ENCODE results near the gene AFG3L2. TPM values are rescaled to one million over a fixed set of nuclear protein-coding genes. Genes with fewer than 3 reads are reported as not detected.
A peak's percentile ranks its signal among the peaks of the same experiment; 100 is the strongest.

AFG3L2 gene
- total and polyA plus RNA-seq, 10 of the 15 experiments (the other 5 are each of a cell fraction or from before 2014, with no cell fraction given), result 21.0 to 72.7 (median 57.7) TPM

- Histone ChIP-seq H3K4me1 (ENCODE audit: control insufficient read depth, insufficient read depth, low read length) (peaks cover 5% of the 10 kb centered on the region), H3K36me3 (ENCODE audit: control insufficient read depth in 2 of 2, insufficient read depth in 2 of 2, low read length in 1 of 2) (peaks cover 25 to 28% of the 10 kb centered on the region in 2 experiments), H3K4me2 (ENCODE audit: control insufficient read depth, insufficient read depth) (no peak overlapping the region), H3K79me2 (ENCODE audit: control insufficient read depth, insufficient read depth, low read length) (no peaks in the 10 kb centered on the region; the same call in 1 of the 2 replicates), H3K27me3 (replicated peaks in 1 of 2; ENCODE audit: control insufficient read depth in 2 of 2, insufficient read depth in 2 of 2, low read length in 1 of 2) (no peaks in the 10 kb centered on the region), H3K27ac (ENCODE audit: control insufficient read depth, insufficient read depth) (no peak overlapping the region), H2AFZ (ENCODE audit: control insufficient read depth, low read depth, low read length) (no peak overlapping the region), H3K4me3 (no peak overlapping the region), H3K9me3 (replicated peaks; ENCODE audit: control insufficient read depth, insufficient read depth, low read length) (no peaks in the 10 kb centered on the region), H3K9ac (ENCODE audit: control insufficient read depth, insufficient read depth, low read length) (no peak overlapping the region), H4K20me1 (ENCODE audit: control insufficient read depth, insufficient read depth) (no peaks in the 10 kb centered on the region)
- TF ChIP-seq HDAC6 (IDR thresholded peaks at IDR 0.05; ENCODE audit: unreplicated experiment), result no peak
- TF ChIP-seq POLR2A (IDR thresholded peaks at IDR 0.05; ENCODE audit: low read depth, low read length), result peak; percentile 53; the same call in 1 of the 2 replicates
- ChIA-PET POLR2A (no interaction called here), SMC1A (ENCODE audit: uncharacterized antibody, unreplicated experiment) (no interaction called here), CTCF (no interaction called here), RAD21 (ENCODE audit: unreplicated experiment) (no interaction called here)
- no TSS peak for BruUV-seq (replicated peaks)
- WGBS (ENCODE audit: insufficient coverage, insufficient replicate concordance, low lambda C conversion rate, missing lambda C conversion rate), result over 99% methylated on average over 57 of the region's 58 CpGs
- ATAC-seq, result no peak
- no peak for DNase-seq (ENCODE audit: low read depth, low spot score)
- in situ Hi-C loops (cut with MboI), result no loop called here
- intact Hi-C loops (cut with micrococcal nuclease; ENCODE audit: unreplicated experiment), result no loop called here
- no peak for FAIRE-seq
Measured at GRCh38 chr18:12324991-12325725, 51.9 kb downstream of the AFG3L2 start.

DNA sequence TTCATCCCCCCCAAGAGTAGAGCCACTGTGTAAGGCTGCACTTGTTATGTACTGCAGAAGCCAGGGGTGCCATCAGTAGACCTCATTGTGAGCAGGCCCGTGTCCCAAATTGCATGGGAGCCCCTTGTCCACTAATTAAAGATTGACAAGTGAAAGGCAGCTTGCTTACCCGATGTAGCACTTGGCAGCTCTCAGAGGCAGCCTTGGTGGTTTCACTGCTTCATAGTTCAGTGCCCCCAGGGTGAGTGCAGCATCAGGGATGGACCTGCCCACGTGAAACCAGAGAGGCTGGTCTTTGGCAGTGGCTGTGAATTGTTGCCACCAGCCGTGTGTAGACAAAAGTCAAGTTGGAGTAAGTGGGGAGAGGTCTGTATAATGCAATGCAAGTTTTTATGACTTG, 55.7 kb downstream of the AFG3L2 start:
- Histone ChIP-seq H3K9me3 (replicated peaks; ENCODE audit: control insufficient read depth, insufficient read depth, low read length) (no peaks in the 10 kb centered on the region), H3K79me2 (ENCODE audit: control insufficient read depth, insufficient read depth, low read length) (no peaks in the 10 kb centered on the region; the same call in 1 of the 2 replicates), H2AFZ (ENCODE audit: control insufficient read depth, low read depth, low read length) (no peak overlapping the region), H4K20me1 (ENCODE audit: control insufficient read depth, insufficient read depth) (no peaks in the 10 kb centered on the region), H3K9ac (ENCODE audit: control insufficient read depth, insufficient read depth, low read length) (no peak overlapping the region), H3K27me3 (replicated peaks in 1 of 2; ENCODE audit: control insufficient read depth in 2 of 2, insufficient read depth in 2 of 2, low read length in 1 of 2) (no peaks in the 10 kb centered on the region), H3K27ac (ENCODE audit: control insufficient read depth, insufficient read depth) (no peak overlapping the region), H3K4me3 (no peak overlapping the region), H3K36me3 (ENCODE audit: control insufficient read depth in 2 of 2, insufficient read depth in 2 of 2, low read length in 1 of 2) (peaks cover 9 to 13% of the 10 kb centered on the region in 2 experiments), H3K4me2 (ENCODE audit: control insufficient read depth, insufficient read depth) (no peak overlapping the region), H3K4me1 (ENCODE audit: control insufficient read depth, insufficient read depth, low read length) (peaks cover 13% of the 10 kb centered on the region)
- POLR2A ChIA-PET, result no interaction called here
- no peak for TF ChIP-seq NR2F1 (conservative IDR thresholded peaks at IDR 0.05)
- TF ChIP-seq EED (IDR thresholded peaks at IDR 0.05; ENCODE audit: low read depth), result no peak
- no peak for TF ChIP-seq CHD1 (IDR thresholded peaks at IDR 0.05; ENCODE audit: low read depth, low read length)
- TF ChIP-seq POU2F2 (IDR thresholded peaks at IDR 0.05; ENCODE audit: borderline replicate concordance, low read depth, low read length), result 0 out of 3 replicates have a peak, but pooled peaks have one; percentile 25
- TF ChIP-seq TAF1 (IDR thresholded peaks at IDR 0.05; ENCODE audit: borderline replicate concordance, low read depth, low read length), result no peak
- TF ChIP-seq RB1 (IDR thresholded peaks at IDR 0.05; ENCODE audit: borderline replicate concordance), result no peak
- TF ChIP-seq YY1 (IDR thresholded peaks at IDR 0.05; ENCODE audit: low read depth, low read length), result no peak
- TF ChIP-seq CBX5 (IDR thresholded peaks at IDR 0.05; ENCODE audit: low read depth), result no peak
- peak in 1 of 2 experiments; percentile 23; a peak in 1 of 4 replicates for TF ChIP-seq BHLHE40 (IDR thresholded peaks at IDR 0.05; ENCODE audit: borderline replicate concordance in 1 of 2, low read depth in 2 of 2, low read length in 1 of 2)
- peak; percentile 82 for TF ChIP-seq PAX5 (IDR thresholded peaks at IDR 0.05; ENCODE audit: borderline replicate concordance, low read depth, low read length)
- 0 out of 2 replicates have a peak, but pooled peaks have one; percentile 23 for TF ChIP-seq RUNX3 (IDR thresholded peaks at IDR 0.05; ENCODE audit: low read length)
- no peak for TF ChIP-seq ZNF622 (IDR thresholded peaks at IDR 0.05)
- no peak for TF ChIP-seq STAT1 (conservative IDR thresholded peaks at IDR 0.05)
- TF ChIP-seq TCF12 (IDR thresholded peaks at IDR 0.05; ENCODE audit: low read depth, low read length), result no peak
- RAD21 ChIA-PET (ENCODE audit: unreplicated experiment), result interaction anchor here (1.1 to 1.4 kb wide), 3 partner anchors 14 to 56 kb away, joined by 3 to 8 read pairs (median 3); partner anchors contain the start of genes AFG3L2 and TUBB6
- in situ Hi-C loops (cut with MboI) (no loop called here), intact Hi-C loops (cut with micrococcal nuclease; ENCODE audit: unreplicated experiment) (no loop called here)
- WGBS (ENCODE audit: insufficient coverage, insufficient replicate concordance, low lambda C conversion rate, missing lambda C conversion rate), result 3% methylated on average over 4 of the region's 4 CpGs
- CTCF ChIA-PET, result interaction anchor here (2.2 to 4.5 kb wide), 2 partner anchors 8 to 10 kb away, joined by 6 to 50 read pairs; no protein-coding TSS in a partner anchor
- ATAC-seq, result peak; percentile 96
- no TSS peak for BruUV-seq (replicated peaks)
- no peak for DNase-seq (ENCODE audit: low read depth, low spot score)
- SMC1A ChIA-PET (ENCODE audit: uncharacterized antibody, unreplicated experiment), result interaction anchor here (1.0 to 1.4 kb wide), 2 partner anchors 9 to 315 kb away, joined by 3 read pairs; no protein-coding TSS in a partner anchor
- peak; percentile 23 for FAIRE-seq

Measured in GM12878 (cell line).